MM.1S (cell line): Measurements from ENCODE around the gene PRM2.
A peak's percentile ranks its signal among the peaks of the same experiment; 100 is the strongest.

Experiments used
- DNase-seq: peaks from one replicate; pipeline ENCODE4 v3.0.0-alpha.2; 2015
- H2AFZ ChIP-seq: fragments of 300-600 bp; sonication (generic); 2 replicates; pipeline ENCODE4 v1.6.0; 2016; ENCODE audit warnings: antibody characterized with exemption, low read length
- H3F3A ChIP-seq: fragments of 300-600 bp; sonication (generic); 2 replicates; pipeline ENCODE4 v1.6.1; 2016; ENCODE audit warnings: mild to moderate bottlenecking, antibody characterized with exemption, low read length, moderate library complexity, mixed read lengths; ENCODE audit not compliant: insufficient read depth
- H3K27ac ChIP-seq: fragments of 300-600 bp; sonication (generic); 2 replicates; pipeline ENCODE4 v1.5.1; 2016; ENCODE audit warnings: mild to moderate bottlenecking, low read length
- H3K27me3 ChIP-seq: fragments of 300-600 bp; sonication (generic); replicated peaks from 2 replicates; pipeline ENCODE4 v1.6.0; 2016; ENCODE audit warnings: low read length; ENCODE audit not compliant: insufficient read depth
- H3K36me3 ChIP-seq: fragments of 300-600 bp; sonication (generic); replicated peaks from 2 replicates; pipeline ENCODE4 v1.6.1; 2016; ENCODE audit warnings: mild to moderate bottlenecking, low read length, mixed read lengths; ENCODE audit not compliant: insufficient read depth
- H3K4me1 ChIP-seq: fragments of 300-600 bp; sonication (generic); 2 replicates; pipeline ENCODE4 v1.6.1; 2016; ENCODE audit warnings: low read length, mixed read lengths
- H3K4me2 ChIP-seq: fragments of 300-600 bp; sonication (generic); 2 replicates; pipeline ENCODE4 v1.6.0; 2016; ENCODE audit warnings: low read depth, low read length
- H3K4me3 ChIP-seq: fragments of 300-600 bp; sonication (generic); 2 replicates; pipeline ENCODE4 v1.5.1; 2016; ENCODE audit warnings: low read length, mixed read lengths
- H3K79me2 ChIP-seq: fragments of 300-600 bp; sonication (generic); 2 replicates; pipeline ENCODE4 v1.6.1; 2016; ENCODE audit warnings: mixed run types, low read length, mixed read lengths
- H3K9ac ChIP-seq: fragments of 300-600 bp; sonication (generic); 2 replicates; pipeline ENCODE4 v1.6.1; 2016; ENCODE audit warnings: low read length, mixed read lengths
- H3K9me2 ChIP-seq: fragments of 300-600 bp; sonication (generic); replicated peaks from 2 replicates; pipeline ENCODE4 v1.6.1; 2016; ENCODE audit warnings: mild to moderate bottlenecking, low read length, mixed read lengths; ENCODE audit not compliant: insufficient read depth
- H3K9me3 ChIP-seq: fragments of 300-600 bp; sonication (generic); replicated peaks from 2 replicates; pipeline ENCODE4 v1.6.1; 2016; ENCODE audit warnings: mild to moderate bottlenecking, low read length, mixed read lengths; ENCODE audit not compliant: insufficient read depth
- H4K20me1 ChIP-seq: fragments of 300-600 bp; sonication (generic); 2 replicates; pipeline ENCODE4 v1.6.1; 2016; ENCODE audit warnings: mild to moderate bottlenecking, low read length, moderate library complexity, mixed read lengths; ENCODE audit not compliant: insufficient read depth
- EZH2 ChIP-seq: fragments of 300-600 bp; sonication (generic); optimal IDR thresholded peaks from 2 replicates; pipeline ENCODE3; 2017; ENCODE audit warnings: low read depth, mild to moderate bottlenecking, antibody characterized with exemption, low read length, mixed read lengths
- EZH2phosphoT487 ChIP-seq: fragments of 300-600 bp; sonication (generic); IDR thresholded peaks from 2 replicates; pipeline ENCODE4 v1.6.1; 2018; ENCODE audit warnings: antibody characterized with exemption, low read length
- TF ChIP-seq, protein P1 (sequence below): fragments of 300-600 bp; sonication (generic); IDR thresholded peaks from 2 replicates; pipeline ENCODE4 v1.5.1; 2016; ENCODE audit warnings: antibody characterized with exemption, low read length, mixed read lengths

The PRM2 gene

DNA sequence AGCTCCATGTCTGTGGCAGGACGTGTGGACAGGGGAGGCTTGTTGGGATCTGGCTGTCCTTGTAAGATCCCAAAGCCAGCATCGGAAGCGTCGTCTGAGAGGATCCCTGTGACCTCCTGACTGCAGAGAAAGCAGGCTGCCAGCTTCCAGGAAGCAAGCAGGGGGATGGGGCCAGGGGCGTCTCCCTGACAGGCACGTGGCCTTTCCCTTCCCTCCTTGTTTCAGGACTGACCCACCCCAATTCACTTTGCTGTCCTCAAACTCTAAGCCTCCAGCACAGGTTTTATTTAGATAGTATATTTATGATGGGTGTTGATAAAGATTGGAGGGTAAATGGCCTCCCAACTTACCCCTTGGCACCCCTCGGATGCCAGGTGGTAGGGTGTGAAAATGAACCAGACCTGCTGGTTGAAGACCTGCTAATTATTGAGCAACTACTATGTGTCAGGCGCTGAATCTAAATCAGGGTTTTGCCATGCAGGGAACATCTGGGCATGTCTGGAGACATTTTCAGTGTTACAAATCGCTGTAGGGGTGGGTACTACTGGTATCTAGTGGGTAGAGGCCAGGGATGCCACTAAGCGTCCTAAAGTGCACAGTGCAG lies 44.8 kb downstream of the PRM2 start:
- Histone ChIP-seq H4K20me1 (no peaks in the 10 kb centered on the region), H3F3A (no peaks in the 10 kb centered on the region), H3K79me2 (no peaks in the 10 kb centered on the region), H3K36me3 (no peaks in the 10 kb centered on the region), H3K27me3 (peaks cover under 1% of the 10 kb centered on the region; the same call in 1 of the 2 replicates), H3K9ac (no peak overlapping the region), H3K9me3 (no peaks in the 10 kb centered on the region), H3K4me3 (no peak overlapping the region), H3K9me2 (no peaks in the 10 kb centered on the region), H3K4me1 (0 out of 2 replicates have a peak, but pooled peaks cover 4% of the 10 kb centered on the region), H3K4me2 (0 out of 2 replicates have a peak overlapping the region, but pooled peaks have one; percentile 21), H2AFZ (no peak overlapping the region), H3K27ac (no peak overlapping the region)
- TF ChIP-seq EZH2phosphoT487: no peak
- TF ChIP-seq, protein P1, sequence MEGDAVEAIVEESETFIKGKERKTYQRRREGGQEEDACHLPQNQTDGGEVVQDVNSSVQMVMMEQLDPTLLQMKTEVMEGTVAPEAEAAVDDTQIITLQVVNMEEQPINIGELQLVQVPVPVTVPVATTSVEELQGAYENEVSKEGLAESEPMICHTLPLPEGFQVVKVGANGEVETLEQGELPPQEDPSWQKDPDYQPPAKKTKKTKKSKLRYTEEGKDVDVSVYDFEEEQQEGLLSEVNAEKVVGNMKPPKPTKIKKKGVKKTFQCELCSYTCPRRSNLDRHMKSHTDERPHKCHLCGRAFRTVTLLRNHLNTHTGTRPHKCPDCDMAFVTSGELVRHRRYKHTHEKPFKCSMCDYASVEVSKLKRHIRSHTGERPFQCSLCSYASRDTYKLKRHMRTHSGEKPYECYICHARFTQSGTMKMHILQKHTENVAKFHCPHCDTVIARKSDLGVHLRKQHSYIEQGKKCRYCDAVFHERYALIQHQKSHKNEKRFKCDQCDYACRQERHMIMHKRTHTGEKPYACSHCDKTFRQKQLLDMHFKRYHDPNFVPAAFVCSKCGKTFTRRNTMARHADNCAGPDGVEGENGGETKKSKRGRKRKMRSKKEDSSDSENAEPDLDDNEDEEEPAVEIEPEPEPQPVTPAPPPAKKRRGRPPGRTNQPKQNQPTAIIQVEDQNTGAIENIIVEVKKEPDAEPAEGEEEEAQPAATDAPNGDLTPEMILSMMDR: no peak
- TF ChIP-seq EZH2: no peak
- DNase-seq: no peak

DNA sequence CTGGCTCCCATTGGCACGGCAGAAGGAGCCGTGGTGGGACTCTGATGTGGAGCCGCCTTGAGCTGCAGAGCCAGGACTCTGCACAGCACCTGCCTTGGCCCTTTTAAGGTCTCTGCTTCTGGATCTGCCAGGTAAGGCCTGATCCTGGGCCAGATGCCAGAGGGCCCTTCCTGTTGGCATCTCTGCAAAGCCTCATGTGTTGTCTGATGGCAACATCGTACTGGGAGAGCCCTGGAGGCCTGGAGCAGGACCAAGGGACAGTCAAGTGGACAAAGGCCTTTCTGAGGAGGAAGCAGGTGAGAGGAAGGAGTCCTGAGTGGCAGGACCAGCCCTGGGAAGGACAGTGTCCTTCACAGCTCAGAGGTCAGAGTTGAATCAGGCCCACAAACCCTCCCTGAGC lies 46.4 kb downstream of the PRM2 start:
- no peaks in the 10 kb centered on the region for H3K79me2 ChIP-seq
- H3K9me2 ChIP-seq: no peaks in the 10 kb centered on the region
- no peak overlapping the region for H3K4me3 ChIP-seq
- H3K9ac ChIP-seq: no peak overlapping the region
- no peak overlapping the region for H3K4me2 ChIP-seq
- H3K9me3 ChIP-seq: no peaks in the 10 kb centered on the region
- no peaks in the 10 kb centered on the region for H4K20me1 ChIP-seq
- peaks cover 14% of the 10 kb centered on the region for H3K4me1 ChIP-seq
- H3K27me3 ChIP-seq: peaks cover 3% of the 10 kb centered on the region; the same call in 1 of the 2 replicates
- H3K27ac ChIP-seq: no peak overlapping the region
- no peaks in the 10 kb centered on the region for H3F3A ChIP-seq
- TF ChIP-seq EZH2phosphoT487: no peak
- TF ChIP-seq EZH2: no peak
- TF ChIP-seq, protein P1: no peak
- no peak for DNase-seq
- H3K36me3 ChIP-seq: no peaks in the 10 kb centered on the region
- H2AFZ ChIP-seq: no peak overlapping the region

DNA sequence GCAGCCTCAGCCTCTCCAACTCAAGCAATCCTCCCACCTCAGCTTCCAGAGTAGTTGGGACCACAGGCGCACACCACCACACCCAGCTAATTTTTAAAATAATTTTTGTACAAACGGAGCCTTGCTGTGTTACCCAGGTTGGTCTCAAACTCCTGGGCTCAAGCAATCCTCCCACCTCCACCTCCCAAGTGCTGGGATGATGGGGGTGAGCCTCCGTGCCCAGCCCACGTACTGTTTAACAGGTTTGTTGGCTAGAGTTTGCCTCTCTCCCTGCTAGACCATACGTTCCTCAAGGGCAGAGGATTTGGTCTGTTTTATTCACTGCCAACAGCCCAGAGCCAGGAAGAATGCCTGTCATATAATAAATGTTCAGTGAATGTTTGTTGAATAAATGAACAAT lies 46.8 kb downstream of the PRM2 start:
- no peaks in the 10 kb centered on the region for H3K9me2 ChIP-seq
- H3K4me2 ChIP-seq: no peak overlapping the region
- peaks cover 3% of the 10 kb centered on the region; the same call in 1 of the 2 replicates for H3K27me3 ChIP-seq
- H3K9ac ChIP-seq: no peak overlapping the region
- H3K4me1 ChIP-seq: peaks cover 18% of the 10 kb centered on the region
- no peak overlapping the region for H3K27ac ChIP-seq
- H3K79me2 ChIP-seq: no peaks in the 10 kb centered on the region
- H3K4me3 ChIP-seq: no peak overlapping the region
- H3K9me3 ChIP-seq: no peaks in the 10 kb centered on the region
- TF ChIP-seq, protein P1: no peak
- no peaks in the 10 kb centered on the region for H3F3A ChIP-seq
- DNase-seq: no peak
- H4K20me1 ChIP-seq: no peaks in the 10 kb centered on the region
- no peak overlapping the region for H2AFZ ChIP-seq
- no peaks in the 10 kb centered on the region for H3K36me3 ChIP-seq
